Stimulated activated CD4-positive, alpha-beta T cell treated with anti-CD3 and anti-CD28 coated beads, TNF-alpha, amount 100 ng/mL, for 1 hour (primary cell): ENCODE measurements around the gene ZNF316.

Experiments used
- DNase-seq, 3 donors: peaks; one replicate each; pipeline ENCODE4 v3.0.0-alpha.2; 2020; ENCODE audit warnings: low read depth in 3 of 3, low spot score in 1 of 3

Gene ZNF316

DNA sequence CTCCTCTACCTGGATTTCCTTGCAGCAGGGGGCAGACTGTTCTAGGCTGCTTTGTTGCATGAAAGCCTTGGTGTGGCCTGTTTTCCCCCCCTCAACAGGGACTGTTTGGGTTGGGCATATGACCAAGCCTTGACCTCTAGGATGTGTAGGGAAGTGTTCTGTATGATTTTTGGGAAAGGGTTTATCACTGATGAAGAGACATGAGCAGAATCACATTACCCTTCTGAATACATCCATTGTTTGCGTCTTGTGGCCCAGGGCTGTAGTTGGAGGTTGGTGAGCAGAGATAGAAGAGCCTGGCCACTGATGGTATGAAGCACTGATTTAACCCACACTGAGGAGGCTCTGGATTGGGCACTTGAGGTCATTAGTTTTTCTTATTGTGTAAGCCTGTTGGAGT, 43.0 kb downstream of the ZNF316 start:
- DNase-seq: no peak

DNA sequence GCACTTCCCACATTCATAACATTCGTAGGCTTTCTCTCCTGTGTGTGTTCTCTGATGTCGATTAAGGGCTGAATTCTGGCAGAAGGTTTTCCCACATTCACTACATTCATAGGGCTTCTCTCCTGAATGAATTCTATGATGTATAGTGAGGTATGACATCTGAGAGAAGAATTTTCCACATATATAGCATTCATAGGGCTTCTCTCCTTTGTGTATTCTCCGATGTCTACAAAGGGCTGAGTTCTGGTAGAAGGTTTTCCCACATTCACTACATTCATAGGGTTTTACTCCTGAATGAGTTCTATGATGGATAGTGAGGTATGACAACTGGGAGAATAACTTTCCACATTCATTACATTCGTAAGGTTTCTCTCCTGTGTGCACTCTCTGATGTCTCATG, 54.0 kb downstream of the ZNF316 start:
- no peak for DNase-seq

DNA sequence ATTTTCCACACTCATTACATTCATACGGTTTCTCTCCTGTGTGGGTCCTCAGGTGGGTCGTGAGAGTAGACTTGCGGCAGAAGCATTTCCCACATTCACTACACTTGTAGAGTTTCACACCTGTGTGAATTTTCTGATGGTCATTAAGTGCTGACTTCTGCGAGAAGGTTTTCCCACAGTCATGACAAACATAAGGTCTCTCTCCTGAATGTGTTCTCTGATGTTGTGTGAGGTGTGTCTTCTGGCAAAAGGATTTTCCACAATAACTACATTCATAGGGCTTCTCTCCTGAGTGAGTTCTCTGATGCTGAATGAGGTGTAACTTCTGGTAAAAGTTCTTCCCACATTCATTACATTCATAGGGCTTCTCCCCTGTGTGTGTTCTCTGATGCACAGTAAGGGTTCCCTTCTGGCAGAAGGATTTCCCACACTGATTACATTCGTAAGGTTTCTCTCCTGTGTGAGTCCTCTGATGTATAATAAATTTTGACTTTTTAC, 54.5 kb downstream of the ZNF316 start:
- no peak for DNase-seq

DNA sequence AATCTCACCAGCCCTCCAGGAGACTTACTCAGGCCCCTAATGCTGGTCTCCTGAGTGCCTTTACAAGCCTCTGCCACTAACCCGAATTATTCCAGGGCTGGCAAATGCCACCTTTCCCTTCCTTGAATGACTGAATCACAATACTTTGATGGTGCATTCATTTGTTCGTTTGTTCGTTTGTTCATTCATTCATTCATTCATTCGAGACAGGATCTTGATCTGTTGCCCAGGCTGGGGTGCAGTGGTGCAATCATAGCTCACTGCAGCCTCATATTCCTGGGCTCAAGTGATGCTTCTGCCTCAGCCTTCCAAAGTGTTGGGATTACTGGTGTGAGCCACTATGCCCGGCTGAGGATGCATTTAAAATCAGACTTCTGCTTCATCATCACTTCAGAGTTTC, 63.7 kb downstream of the ZNF316 start:
- no peak for DNase-seq

DNA sequence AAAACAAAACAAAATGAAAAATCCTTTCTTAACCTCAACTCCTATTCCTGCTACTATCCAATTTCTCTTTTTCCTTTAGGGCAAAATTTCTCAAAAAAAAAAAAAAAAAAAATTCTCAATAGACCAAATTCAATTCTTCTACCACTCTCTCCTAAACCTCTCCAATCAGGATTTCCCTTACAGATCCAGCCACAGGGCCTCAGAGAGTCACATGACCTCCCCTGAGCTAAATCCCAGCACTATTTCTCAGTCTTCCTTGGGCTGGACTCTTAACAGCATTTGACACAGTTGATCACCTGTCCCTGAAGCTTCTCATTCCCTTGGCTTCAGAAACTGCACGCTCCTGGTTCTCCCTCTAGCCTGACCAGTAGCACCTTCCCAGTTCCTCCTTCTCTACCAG, 64.7 kb downstream of the ZNF316 start:
- no peak for DNase-seq
